Neuron (in vitro differentiated cells): ENCODE data around the gene TSPAN32.
"Not testable (repeated sequence)": the region's sequence is repeated elsewhere in the genome, so short reads cannot be mapped to it uniquely, and the experiment has no call there.

Experiments used
- H2AFZ ChIP-seq: one replicate; pipeline ENCODE4 v1.6.1; 2013; ENCODE audit warnings: low read depth, mild to moderate bottlenecking, inconsistent platforms, low read length, moderate library complexity
- H3K27me3 ChIP-seq: one replicate; pipeline ENCODE4 v1.6.1; 2013; ENCODE audit warnings: low read length; ENCODE audit not compliant: insufficient read depth
- H3K36me3 ChIP-seq: one replicate; pipeline ENCODE4 v1.6.1; 2013; ENCODE audit warnings: low read length; ENCODE audit not compliant: insufficient read depth
- H3K4me1 ChIP-seq: one replicate; pipeline ENCODE4 v1.6.1; 2013; ENCODE audit warnings: low read length; ENCODE audit not compliant: insufficient read depth
- H3K4me3 ChIP-seq: 2 replicates; pipeline ENCODE4 v1.5.1; 2013; ENCODE audit warnings: mild to moderate bottlenecking, low read length, moderate library complexity
- H3K9me3 ChIP-seq: one replicate; pipeline ENCODE4 v1.6.1; 2013; ENCODE audit warnings: low read length

Gene TSPAN32

DNA sequence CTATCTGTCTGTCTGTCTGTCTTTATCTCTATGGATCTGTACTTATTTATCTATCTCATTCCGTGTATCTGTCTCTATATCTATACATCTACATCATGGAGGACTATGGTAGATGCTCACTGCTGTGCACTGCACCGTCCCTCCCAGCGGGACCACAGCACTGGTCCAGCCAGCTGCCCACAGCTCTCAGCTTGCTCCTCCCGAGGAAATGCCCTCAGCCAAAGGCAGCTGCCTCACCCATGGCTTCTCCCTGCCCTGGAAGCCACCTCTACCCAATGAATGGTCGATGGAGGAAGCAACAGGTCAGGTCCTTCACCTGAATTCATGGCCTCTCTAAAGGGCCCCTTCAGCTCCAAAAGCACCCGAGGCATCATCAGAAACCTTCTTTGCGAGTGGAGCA lies 60.6 kb downstream of the TSPAN32 start:
- no peak overlapping the region for H3K4me3 ChIP-seq
- no peaks in the 10 kb centered on the region for H3K9me3 ChIP-seq
- no peaks in the 10 kb centered on the region for H3K27me3 ChIP-seq
- H3K36me3 ChIP-seq, result no peaks in the 10 kb centered on the region
- no peaks in the 10 kb centered on the region for H3K4me1 ChIP-seq
- no peak overlapping the region for H2AFZ ChIP-seq

DNA sequence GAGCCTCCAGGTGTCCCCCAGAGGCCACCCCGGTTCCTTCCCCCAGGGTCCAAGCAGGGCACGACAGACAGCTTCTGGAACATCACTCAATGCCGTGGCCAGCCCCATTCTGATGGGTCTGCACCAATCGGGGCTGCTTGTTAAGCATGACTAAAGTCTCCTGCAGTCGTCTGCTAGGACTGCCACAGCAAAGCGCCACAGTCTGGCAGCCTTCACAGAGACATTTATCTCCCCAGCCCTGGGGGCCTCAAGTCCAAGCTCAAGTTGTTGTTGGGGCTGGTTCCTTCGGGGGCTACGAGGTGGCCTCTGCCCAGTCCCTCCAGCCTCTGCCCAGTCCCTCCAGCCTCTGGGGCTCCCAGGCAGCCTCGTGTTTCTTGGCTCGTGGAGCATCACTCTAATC lies 61.3 kb downstream of the TSPAN32 start:
- no peak overlapping the region for H2AFZ ChIP-seq
- no peaks in the 10 kb centered on the region for H3K4me1 ChIP-seq
- H3K4me3 ChIP-seq, result no peak overlapping the region
- no peaks in the 10 kb centered on the region for H3K9me3 ChIP-seq
- no peaks in the 10 kb centered on the region for H3K27me3 ChIP-seq
- no peaks in the 10 kb centered on the region for H3K36me3 ChIP-seq

DNA sequence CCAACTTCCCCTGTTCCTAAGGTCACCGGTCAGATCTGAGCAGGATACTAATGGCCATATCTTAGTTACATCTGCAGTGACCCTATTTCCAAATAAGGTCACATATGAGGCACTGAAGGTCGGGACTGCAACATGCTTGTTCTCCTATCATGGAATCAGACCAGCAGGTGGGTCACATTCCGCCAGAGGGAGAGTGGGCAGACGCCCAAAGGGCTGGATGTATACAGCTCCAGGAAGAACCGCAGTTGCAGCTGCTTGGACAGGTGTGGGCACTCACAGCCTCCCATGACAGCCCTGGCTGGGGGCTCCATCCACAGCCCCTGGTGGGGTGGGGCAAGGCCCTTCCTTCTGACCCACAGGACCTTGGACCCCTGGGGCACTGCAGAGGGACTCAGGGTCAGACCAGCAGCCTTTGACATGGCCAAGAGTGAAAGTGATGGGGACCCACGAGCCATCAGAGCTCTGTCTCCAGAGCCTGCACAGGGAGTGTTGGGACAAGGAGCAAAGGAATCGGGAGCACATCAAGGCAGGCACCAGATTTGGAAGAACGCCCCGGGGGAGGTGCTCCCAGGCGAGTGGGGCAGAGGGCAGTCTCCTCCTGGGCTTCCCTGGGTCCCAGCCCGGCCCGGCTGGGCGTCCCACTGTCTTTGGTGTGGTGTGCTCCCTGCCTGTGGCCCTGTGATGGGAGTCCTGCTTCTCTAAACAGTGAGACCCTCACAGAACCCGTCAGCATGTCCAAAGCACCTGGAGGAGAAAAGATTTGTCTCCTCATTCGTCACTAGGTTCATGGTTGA lies 62.0 kb downstream of the TSPAN32 start:
- Histone ChIP-seq H3K27me3 (no peaks in the 10 kb centered on the region), H3K4me3 (no peak overlapping the region)

DNA sequence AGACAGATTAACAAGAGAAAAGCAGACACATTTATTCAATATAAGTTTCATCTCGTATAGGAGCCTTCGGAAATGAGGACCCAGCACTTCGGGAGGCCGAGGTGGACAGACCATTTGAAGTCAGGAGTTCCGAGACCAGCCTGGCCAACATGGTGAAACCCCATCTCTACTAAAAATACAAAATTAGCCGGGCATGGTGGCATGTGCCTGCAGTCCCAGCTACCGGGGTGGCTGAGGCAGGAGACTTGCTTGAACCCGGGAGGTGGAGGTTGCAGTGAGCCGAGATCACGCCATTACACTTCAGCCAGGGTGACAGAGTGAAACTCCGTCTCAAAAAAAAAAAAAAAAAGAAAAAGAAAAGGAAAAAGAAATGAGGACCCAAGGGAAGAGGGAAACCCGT lies 62.6 kb downstream of the TSPAN32 start:
- not testable (repeated sequence) for H3K36me3 ChIP-seq, H3K4me3 ChIP-seq, H3K27me3 ChIP-seq, H2AFZ ChIP-seq, H3K9me3 ChIP-seq, H3K4me1 ChIP-seq

More for the DNA sequence above, 62.0 kb downstream of the TSPAN32 start:
- H2AFZ ChIP-seq, result no peak overlapping the region
- no peaks in the 10 kb centered on the region for H3K4me1 ChIP-seq
- no peaks in the 10 kb centered on the region for H3K9me3 ChIP-seq
- no peaks in the 10 kb centered on the region for H3K36me3 ChIP-seq

DNA sequence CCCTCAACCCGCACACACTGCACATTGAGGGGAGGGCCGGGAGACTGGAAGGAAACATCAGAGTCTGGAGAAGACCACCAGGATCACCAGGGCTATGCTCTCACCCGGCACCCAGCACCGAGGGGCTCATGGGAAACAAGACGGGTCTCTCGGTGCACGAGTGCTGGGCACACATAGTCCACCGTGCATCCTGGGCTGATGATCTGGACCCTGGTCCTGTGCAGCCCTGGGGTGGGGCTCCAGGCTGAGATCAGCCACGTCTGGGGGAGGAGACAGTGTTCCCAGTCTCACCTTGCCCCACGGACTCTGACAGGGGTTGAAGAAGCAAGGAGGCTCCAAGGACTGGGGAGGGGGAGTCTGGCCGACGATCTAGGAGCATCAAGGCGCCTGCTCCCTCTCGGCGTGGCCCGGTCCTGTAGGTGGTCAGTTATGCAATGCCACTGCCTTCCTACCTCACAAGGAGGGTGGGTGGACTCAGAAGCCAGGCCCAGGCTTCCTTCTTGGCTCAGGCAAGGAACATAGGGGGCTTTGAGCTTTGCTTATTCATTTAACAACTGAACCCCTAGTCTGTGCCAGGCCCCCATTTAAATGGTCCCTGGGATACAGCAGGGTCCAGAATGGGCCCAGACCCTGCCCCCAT lies 63.9 kb downstream of the TSPAN32 start:
- Histone ChIP-seq H3K4me1 (no peaks in the 10 kb centered on the region), H2AFZ (no peak overlapping the region), H3K4me3 (no peak overlapping the region), H3K36me3 (no peaks in the 10 kb centered on the region), H3K9me3 (no peaks in the 10 kb centered on the region), H3K27me3 (no peaks in the 10 kb centered on the region)

DNA sequence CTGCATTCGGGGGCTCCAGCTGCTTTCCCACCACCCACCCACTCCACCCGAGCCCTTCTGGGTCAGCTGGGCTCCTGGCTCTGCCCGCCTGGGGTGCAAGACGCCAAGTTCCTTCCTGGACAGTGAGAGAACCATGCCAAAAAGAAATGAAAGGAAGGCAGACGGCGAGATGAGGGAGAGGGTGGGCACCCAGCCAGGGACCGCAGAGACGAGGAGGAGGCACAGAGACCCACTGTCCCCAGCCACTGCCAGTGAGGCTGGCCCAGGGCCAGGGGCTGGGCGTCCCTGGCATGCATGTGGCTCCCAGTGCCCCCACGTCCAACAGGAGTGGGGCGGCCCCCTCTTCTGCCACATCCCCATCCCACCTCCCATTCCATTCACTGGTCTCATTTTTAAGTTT lies 64.5 kb downstream of the TSPAN32 start:
- no peaks in the 10 kb centered on the region for H3K9me3 ChIP-seq
- H2AFZ ChIP-seq, result no peak overlapping the region
- no peaks in the 10 kb centered on the region for H3K27me3 ChIP-seq
- H3K36me3 ChIP-seq, result no peaks in the 10 kb centered on the region
- H3K4me3 ChIP-seq, result no peak overlapping the region
- H3K4me1 ChIP-seq, result no peaks in the 10 kb centered on the region

DNA sequence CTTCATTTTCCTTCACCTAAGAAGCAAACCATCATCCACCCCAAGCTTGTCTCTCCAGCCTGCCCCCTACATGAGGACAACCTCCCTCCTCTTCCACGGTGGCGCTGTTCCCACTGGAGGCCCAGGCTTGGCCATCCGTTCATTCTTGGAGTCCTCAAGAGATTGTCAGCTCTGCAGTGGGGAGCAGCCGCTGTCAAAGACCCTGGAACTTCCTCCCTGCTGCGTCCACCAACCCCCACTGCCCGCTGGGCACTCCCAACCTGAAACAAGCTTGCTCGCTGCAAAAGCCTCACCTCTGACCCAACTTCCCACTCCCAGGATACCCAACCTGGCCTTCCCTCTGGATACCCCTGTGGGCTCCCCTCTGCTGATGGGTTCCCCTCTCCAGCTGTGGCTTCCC lies 64.9 kb downstream of the TSPAN32 start:
- H3K36me3 ChIP-seq, result no peaks in the 10 kb centered on the region
- no peaks in the 10 kb centered on the region for H3K4me1 ChIP-seq
- H2AFZ ChIP-seq, result no peak overlapping the region
- H3K9me3 ChIP-seq, result no peaks in the 10 kb centered on the region
- H3K4me3 ChIP-seq, result no peak overlapping the region
- no peaks in the 10 kb centered on the region for H3K27me3 ChIP-seq

DNA sequence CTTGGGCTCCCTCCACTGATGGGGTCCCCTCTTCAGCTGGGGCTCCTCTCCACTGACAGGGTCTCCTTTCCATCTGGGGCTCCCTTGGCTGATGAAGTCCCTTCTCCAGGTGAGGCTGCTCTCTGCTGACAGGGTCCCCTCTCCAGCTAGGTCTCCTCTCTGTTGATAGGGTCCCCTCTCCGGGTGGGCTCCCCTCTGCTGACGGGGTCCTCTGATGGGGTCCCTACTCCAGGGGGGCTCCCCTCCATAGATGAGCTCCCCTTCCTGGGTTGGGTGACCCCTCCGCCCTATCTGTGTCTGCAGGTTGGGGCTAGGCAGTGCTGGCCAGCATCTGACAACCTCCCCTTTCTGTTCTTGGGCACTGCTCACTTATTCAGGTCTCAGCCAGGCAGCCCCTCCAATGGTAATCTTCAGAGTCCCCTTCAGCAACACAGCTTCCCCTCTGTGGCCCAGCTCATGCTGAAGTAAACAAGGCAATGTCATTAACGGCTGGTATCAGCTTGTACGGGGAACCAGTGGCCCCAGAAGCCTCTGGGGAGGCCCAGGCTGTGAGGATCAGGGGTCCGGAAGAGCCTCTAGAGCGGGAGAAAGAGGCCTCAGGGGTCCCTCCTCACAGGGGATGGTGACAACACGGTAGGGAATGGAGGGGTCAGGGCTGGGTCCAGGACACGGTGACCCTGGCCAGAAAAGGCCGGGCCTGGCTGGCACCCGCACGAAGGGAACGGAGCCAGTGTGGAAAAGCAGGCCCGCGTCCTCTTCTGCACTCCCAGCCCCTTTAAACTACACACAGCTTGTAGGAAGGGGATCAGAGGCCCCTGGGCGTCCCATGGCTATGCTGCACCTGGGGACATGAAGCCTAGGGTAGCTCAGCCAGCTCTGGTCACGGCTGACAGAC lies 65.7 kb downstream of the TSPAN32 start:
- no peak overlapping the region for H3K4me3 ChIP-seq
- no peak overlapping the region for H2AFZ ChIP-seq
- no peaks in the 10 kb centered on the region for H3K4me1 ChIP-seq
- no peaks in the 10 kb centered on the region for H3K36me3 ChIP-seq
- no peaks in the 10 kb centered on the region for H3K27me3 ChIP-seq
- no peaks in the 10 kb centered on the region for H3K9me3 ChIP-seq
